HG03045 (cell line): Measurements from ENCODE around the gene TNXB.
"Not testable (repeated sequence)": the region's sequence is repeated elsewhere in the genome, so short reads cannot be mapped to it uniquely, and the experiment has no call there.

Experiments
- ATAC-seq: cut with Tn5 transposase; IDR thresholded peaks from one replicate; pipeline ENCODE4 v1.9.1; 2021; ENCODE audit warnings: mild to moderate bottlenecking, moderate library complexity; ENCODE audit not compliant: unreplicated experiment

The TNXB gene

DNA sequence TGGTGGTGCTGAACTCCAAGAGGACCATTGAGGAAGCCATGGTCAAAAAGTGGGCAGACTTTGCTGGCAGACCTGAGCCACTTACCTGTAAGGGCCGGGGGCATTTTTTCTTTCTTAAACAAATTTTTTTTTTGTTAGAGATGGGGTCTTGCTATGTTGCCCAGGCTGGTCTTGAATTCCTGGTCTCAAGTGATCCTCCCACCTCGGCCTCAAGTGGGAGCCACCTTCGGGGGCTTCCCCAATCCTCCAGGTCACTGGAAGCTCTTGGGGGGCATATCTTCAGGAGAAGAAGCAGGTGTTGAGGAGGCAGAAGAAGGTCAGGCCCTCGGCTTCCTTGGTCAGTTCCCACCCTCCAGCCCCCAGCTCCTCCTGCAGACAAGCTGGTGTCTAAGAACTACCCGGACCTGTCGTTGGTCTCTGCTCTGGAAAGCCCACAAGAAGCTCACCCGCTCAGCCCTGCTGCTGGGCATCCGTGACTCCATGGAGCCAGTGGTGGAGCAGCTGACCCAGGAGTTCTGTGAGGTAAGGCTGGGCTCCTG lies 103.1 kb downstream of the TNXB start:
- not testable (repeated sequence) for ATAC-seq

DNA sequence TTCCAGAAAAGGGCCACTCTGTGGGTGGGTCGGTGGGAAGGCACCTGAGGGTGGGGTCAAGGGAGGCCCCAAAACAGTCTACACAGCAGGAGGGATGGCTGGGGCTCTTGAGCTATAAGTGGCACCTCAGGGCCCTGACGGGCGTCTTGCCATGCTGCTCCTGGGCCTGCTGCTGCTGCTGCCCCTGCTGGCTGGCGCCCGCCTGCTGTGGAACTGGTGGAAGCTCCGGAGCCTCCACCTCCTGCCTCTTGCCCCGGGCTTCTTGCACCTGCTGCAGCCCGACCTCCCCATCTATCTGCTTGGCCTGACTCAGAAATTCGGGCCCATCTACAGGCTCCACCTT lies 103.6 kb downstream of the TNXB start:
- not testable (repeated sequence) for ATAC-seq

DNA sequence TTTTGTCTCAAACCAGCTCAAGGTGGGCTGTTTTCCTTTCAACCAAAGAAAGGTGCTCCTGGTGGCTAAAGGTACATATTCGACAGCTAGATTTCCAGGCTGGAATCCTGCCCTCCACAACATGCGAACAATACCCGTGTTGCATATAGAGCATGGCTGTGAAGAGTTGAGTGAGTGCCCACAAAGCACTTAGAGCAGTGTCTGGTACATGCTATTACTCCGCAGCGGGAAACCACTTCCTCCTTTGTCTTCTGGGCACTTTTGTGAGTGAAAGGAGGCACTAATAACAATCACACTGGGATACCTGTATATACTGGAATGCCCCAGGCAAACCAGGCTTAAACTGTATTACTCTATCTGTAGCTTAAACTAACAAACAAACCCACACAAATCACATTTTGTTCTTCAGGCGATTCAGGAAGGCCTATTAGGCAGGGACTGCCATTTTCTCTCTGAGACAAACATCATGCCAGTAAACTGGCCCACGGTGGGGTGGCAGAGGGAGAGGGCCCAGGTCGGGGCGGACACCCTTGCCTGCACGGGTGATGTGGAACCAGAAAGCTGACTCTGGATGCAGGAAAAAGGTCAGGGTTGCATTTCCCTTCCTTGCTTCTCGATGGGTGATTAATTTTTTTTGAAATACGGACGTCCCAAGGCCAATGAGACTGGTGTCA lies 104.1 kb downstream of the TNXB start:
- not testable (repeated sequence) for ATAC-seq

DNA sequence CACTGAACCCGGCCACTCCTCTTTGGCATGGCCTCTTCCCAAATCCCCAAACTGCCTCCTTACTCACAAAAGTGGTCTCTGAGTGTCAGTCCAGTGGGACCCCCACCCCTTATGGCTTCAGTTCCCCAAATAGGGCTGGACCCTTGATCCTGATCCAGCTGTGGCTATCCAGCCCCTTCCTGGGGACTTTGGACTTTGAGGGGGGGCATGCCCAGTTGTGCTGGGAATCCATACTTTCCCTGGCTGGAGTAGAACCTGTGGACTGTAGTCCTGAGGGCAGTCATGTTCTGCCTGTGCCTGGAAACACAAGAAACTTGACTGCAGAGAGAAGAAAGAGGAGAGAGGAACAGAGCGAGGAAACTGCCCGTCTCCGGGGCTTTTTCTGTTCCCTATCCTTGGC lies 104.7 kb downstream of the TNXB start:
- not testable (repeated sequence) for ATAC-seq

DNA sequence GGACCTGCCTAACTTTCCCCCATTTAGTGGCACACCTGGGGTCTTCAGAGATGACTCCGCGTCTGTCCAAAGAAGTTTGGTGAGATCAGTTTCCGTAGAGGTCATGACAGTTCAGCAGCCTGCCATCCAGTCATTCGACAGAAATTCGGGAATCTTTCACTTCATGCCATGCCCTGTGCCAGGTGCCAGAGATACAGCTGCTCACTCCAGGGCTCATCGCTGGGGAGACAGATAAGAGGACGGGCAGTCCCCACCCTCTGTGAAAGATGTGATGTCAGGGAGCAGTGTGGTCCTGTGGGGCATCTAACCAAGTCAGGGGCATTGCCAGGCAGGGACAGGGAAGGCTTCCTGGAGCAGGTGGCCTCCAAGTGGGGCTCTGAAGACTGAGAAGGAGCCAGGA lies 105.8 kb downstream of the TNXB start:
- ATAC-seq = not testable (repeated sequence)

DNA sequence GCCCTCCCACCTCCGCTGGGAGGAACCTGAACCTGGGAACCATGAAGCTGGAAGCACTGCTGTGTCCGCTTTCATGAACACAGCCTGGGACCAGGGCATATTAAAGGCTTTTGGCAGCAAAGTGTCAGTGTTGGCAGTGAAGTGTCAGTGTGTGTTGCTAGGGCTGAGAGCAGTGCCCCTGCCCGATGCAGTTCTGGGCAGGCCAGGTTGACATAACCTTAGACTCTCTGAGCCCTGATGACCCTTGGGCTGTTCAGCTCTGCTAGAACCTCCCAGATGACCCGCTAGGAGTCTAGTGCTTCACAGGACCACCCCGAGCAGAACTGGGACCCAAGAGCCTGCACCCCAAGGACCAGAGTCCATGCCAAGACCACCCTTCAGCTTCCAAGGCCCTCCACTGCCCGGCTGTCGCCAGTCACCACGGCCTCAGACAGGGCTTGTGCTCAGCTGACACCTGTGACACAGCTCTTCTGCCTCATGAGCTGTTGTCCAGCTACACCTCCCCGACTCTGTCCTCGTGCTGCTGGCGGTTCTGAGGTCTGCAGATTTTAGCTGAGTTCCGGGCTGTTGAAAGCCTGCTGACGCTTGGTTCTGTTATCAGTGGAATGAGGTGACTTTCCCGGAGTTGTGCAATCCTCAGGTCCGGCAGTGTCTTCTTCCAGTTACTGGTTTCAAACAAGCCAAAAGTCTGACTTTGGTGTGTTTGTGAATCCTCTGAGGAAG lies 106.4 kb downstream of the TNXB start:
- not testable (repeated sequence) for ATAC-seq

DNA sequence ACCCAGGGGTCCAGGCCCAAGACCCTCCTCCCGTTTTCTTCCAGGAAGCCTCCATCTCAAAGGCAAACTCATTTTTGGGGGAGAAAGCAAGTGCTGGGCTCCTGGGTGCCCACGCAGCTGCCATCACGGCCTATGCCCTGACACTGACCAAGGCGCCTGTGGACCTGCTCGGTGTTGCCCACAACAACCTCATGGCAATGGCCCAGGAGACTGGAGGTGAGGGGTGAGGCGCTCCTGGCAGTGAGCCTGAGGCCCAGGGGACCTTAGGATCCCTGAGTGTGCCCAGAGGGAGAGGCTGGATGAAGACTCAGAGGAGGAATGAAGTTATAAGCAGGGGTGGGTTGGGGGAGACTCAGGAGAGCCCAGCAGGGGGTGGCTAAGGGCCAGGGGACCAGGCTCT lies 112.8 kb downstream of the TNXB start:
- not testable (repeated sequence) for ATAC-seq

DNA sequence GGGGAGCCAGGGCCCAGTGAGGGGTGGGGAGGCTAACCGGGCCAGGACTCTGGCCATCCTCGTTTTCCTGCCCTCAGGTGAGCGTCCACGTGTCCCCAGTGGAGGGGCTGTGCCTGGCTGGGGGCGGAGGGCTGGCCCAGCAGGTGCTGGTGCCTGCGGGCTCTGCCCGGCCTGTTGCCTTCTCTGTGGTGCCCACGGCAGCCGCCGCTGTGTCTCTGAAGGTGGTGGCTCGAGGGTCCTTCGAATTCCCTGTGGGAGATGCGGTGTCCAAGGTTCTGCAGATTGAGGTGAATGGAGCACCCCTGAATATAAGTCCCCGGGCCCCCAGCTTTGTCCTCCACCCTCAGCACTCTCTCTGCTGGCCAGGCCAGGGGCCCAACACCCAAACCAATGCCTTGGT lies 114.7 kb downstream of the TNXB start:
- not testable (repeated sequence) for ATAC-seq
